ENCODE data around the gene HAO2.

The HAO2 gene

GRCh38 chr1:119414950-119415349 lies 46.4 kb downstream of the HAO2 start, which contains the start of gene HSD3B2:
Gene HSD3B2, plus strand, starts transcription at chr1:119415150. Its CDS starts 270 bp downstream, at chr1:119415420.
- no peak for TF ChIP-seq EGR1 (IDR thresholded peaks at IDR 0.05)

- TF ChIP-seq NFIC (IDR thresholded peaks at IDR 0.05) (no peak), ZBTB7A (IDR thresholded peaks at IDR 0.05; ENCODE audit: low read depth) (no peak), TCF12 (IDR thresholded peaks at IDR 0.05; ENCODE audit: low read depth) (no peak), USF1 (IDR thresholded peaks at IDR 0.05) (no peak), TAF1 (IDR thresholded peaks at IDR 0.05; ENCODE audit: low read depth) (no peak), CREB1 (IDR thresholded peaks at IDR 0.05; ENCODE audit: low read depth) (no peak)
Measured at GRCh38 chr1:119416006-119416640, 47.5 kb downstream of the HAO2 start.

GRCh38 chr1:119419109-119419508 lies 50.5 kb downstream of the HAO2 start:
- TF ChIP-seq MAX (IDR thresholded peaks at IDR 0.05) (no peak), EP300 (IDR thresholded peaks at IDR 0.05; ENCODE audit: borderline replicate concordance) (no peak), CREB1 (IDR thresholded peaks at IDR 0.05; ENCODE audit: low read depth) (no peak), YY1 (IDR thresholded peaks at IDR 0.05; ENCODE audit: low read depth) (no peak), TEAD4 (IDR thresholded peaks at IDR 0.05) (no peak), CEBPB (IDR thresholded peaks at IDR 0.05) (no peak), REST (IDR thresholded peaks at IDR 0.05; ENCODE audit: low read depth) (no peak), USF1 (IDR thresholded peaks at IDR 0.05) (no peak), RAD21 (IDR thresholded peaks at IDR 0.05; ENCODE audit: low read depth) (no peak), FOXM1 (IDR thresholded peaks at IDR 0.05; ENCODE audit: borderline replicate concordance, low read depth) (no peak), EGR1 (IDR thresholded peaks at IDR 0.05) (no peak), TAF1 (IDR thresholded peaks at IDR 0.05; ENCODE audit: low read depth) (no peak), TCF12 (IDR thresholded peaks at IDR 0.05; ENCODE audit: low read depth) (no peak), ZBTB7A (IDR thresholded peaks at IDR 0.05; ENCODE audit: low read depth) (no peak), NFIC (IDR thresholded peaks at IDR 0.05) (no peak)

GRCh38 chr1:119420638-119421037 lies 52.1 kb downstream of the HAO2 start:
- no peak for TF ChIP-seq TEAD4 (IDR thresholded peaks at IDR 0.05)
- no peak for TF ChIP-seq TCF12 (IDR thresholded peaks at IDR 0.05; ENCODE audit: low read depth)
- no peak for TF ChIP-seq FOXM1 (IDR thresholded peaks at IDR 0.05; ENCODE audit: borderline replicate concordance, low read depth)
- no peak for TF ChIP-seq RAD21 (IDR thresholded peaks at IDR 0.05; ENCODE audit: low read depth)
- TF ChIP-seq MAX (IDR thresholded peaks at IDR 0.05) = no peak
- TF ChIP-seq EGR1 (IDR thresholded peaks at IDR 0.05) = no peak
- no peak for TF ChIP-seq USF1 (IDR thresholded peaks at IDR 0.05)

- TF ChIP-seq FOXM1 (IDR thresholded peaks at IDR 0.05; ENCODE audit: borderline replicate concordance, low read depth) (no peak), CEBPB (IDR thresholded peaks at IDR 0.05) (no peak), EP300 (IDR thresholded peaks at IDR 0.05; ENCODE audit: borderline replicate concordance) (no peak), MAX (IDR thresholded peaks at IDR 0.05) (no peak), TCF12 (IDR thresholded peaks at IDR 0.05; ENCODE audit: low read depth) (no peak), ZBTB7A (IDR thresholded peaks at IDR 0.05; ENCODE audit: low read depth) (no peak), USF1 (IDR thresholded peaks at IDR 0.05) (no peak), TAF1 (IDR thresholded peaks at IDR 0.05; ENCODE audit: low read depth) (no peak), NFIC (IDR thresholded peaks at IDR 0.05) (no peak), CREB1 (IDR thresholded peaks at IDR 0.05; ENCODE audit: low read depth) (no peak), EGR1 (IDR thresholded peaks at IDR 0.05) (no peak), REST (IDR thresholded peaks at IDR 0.05; ENCODE audit: low read depth) (no peak), RAD21 (IDR thresholded peaks at IDR 0.05; ENCODE audit: low read depth) (no peak), YY1 (IDR thresholded peaks at IDR 0.05; ENCODE audit: low read depth) (no peak), TEAD4 (IDR thresholded peaks at IDR 0.05) (no peak)
Measured at GRCh38 chr1:119422631-119423030, 54.0 kb downstream of the HAO2 start.
